HEK293 (cell line): ENCODE results near the gene PPCDC.
A peak's percentile ranks its signal among the peaks of the same experiment; 100 is the strongest.

ENCODE experiments used
- CTCF ChIA-PET: fragments of 350-600 bp; formaldehyde crosslinking; extraction: SDS; loops from one replicate; lab custom pipeline; 2021; ENCODE audit warnings: antibody characterized with exemption; lab: Yijun Ruan, JAX
- POLR2A ChIA-PET: fragments of 300-600 bp; formaldehyde crosslinking; extraction: SDS; loops from one replicate; lab custom pipeline; 2020; ENCODE audit warnings: antibody characterized with exemption, inconsistent platforms; lab: Yijun Ruan, JAX
- H3K27ac ChIP-seq: fragments of 200-500 bp; sonication (Bioruptor generic); 2 replicates; pipeline ENCODE4 v1.5.1; 2014; ENCODE audit warnings: low read depth, low read length, control low read depth, inconsistent platforms; ENCODE audit errors: extremely low read depth
- H3K36me3 ChIP-seq, 2 experiments: fragments of 200-500 bp in 1 of 2; sonication (Bioruptor generic) in 1 of 2; 1 replicate in 1 of 2; 2 replicates in 1 of 2; pipeline ENCODE4 v1.5.1; 2014 to 2017; ENCODE audit warnings: inconsistent platforms in 2 of 2, low read length in 2 of 2; ENCODE audit not compliant: control insufficient read depth in 2 of 2, insufficient read depth in 1 of 2
- H3K4me1 ChIP-seq: fragments of 200-500 bp; sonication (Bioruptor generic); 2 replicates; pipeline ENCODE4 v1.5.1; 2014; ENCODE audit warnings: mild to moderate bottlenecking, low read length, inconsistent platforms; ENCODE audit not compliant: control insufficient read depth, insufficient read depth
- H3K4me3 ChIP-seq: 2 replicates; pipeline ENCODE4 v1.5.1; 2011; ENCODE audit warnings: low read depth, mild to moderate bottlenecking, control low read depth, low read length, moderate library complexity
- H3K9me3 ChIP-seq: fragments of 200-500 bp; sonication (Bioruptor generic); 2 replicates; pipeline ENCODE4 v1.5.1; 2014; ENCODE audit warnings: low read depth, low read length, inconsistent platforms; ENCODE audit not compliant: control insufficient read depth, insufficient read depth
- BCL6B ChIP-seq: fragments of 450-650 bp; formaldehyde crosslinking; IDR thresholded peaks from 2 replicates; pipeline ENCODE4 v1.5.1; 2017; ENCODE audit warnings: missing biosample characterization, missing genetic modification characterization
- EGR2 ChIP-seq: fragments of 450-650 bp; formaldehyde crosslinking; IDR thresholded peaks from 2 replicates; pipeline ENCODE4 v1.5.1; 2016; ENCODE audit warnings: low read depth, missing biosample characterization, missing genetic modification characterization
- GLI4 ChIP-seq: fragments of 450-650 bp; formaldehyde crosslinking; IDR thresholded peaks from 2 replicates; pipeline ENCODE4 v1.5.1; 2016; ENCODE audit warnings: missing biosample characterization, missing genetic modification characterization
- HOXC10 ChIP-seq: sonication (generic); formaldehyde crosslinking; IDR thresholded peaks from 2 replicates; pipeline ENCODE4 v1.8.1; 2023; ENCODE audit warnings: mild to moderate bottlenecking, missing genetic modification reagents
- KLF17 ChIP-seq: fragments of 450-650 bp; formaldehyde crosslinking; IDR thresholded peaks from 2 replicates; pipeline ENCODE4 v1.5.1; 2016; ENCODE audit warnings: missing biosample characterization, missing genetic modification characterization
- MZF1 ChIP-seq: fragments of 450-650 bp; formaldehyde crosslinking; IDR thresholded peaks from 2 replicates; pipeline ENCODE4 v1.5.1; 2017; ENCODE audit warnings: missing biosample characterization, missing genetic modification characterization, borderline replicate concordance
- SP2 ChIP-seq: fragments of 450-650 bp; formaldehyde crosslinking; IDR thresholded peaks from 2 replicates; pipeline ENCODE4 v1.5.1; 2016; ENCODE audit warnings: missing biosample characterization, missing genetic modification characterization
- TSHZ1 ChIP-seq: fragments of 450-650 bp; formaldehyde crosslinking; IDR thresholded peaks from 2 replicates; pipeline ENCODE4 v1.5.1; 2016; ENCODE audit warnings: missing biosample characterization, missing genetic modification characterization, borderline replicate concordance
- ZBTB6 ChIP-seq: fragments of 450-650 bp; formaldehyde crosslinking; IDR thresholded peaks from 2 replicates; pipeline ENCODE4 v1.5.1; 2017; ENCODE audit warnings: missing biosample characterization, missing genetic modification characterization
- ZFHX2 ChIP-seq: fragments of 450-650 bp; formaldehyde crosslinking; conservative IDR thresholded peaks from 2 replicates; pipeline ENCODE4 v1.5.1; 2016; ENCODE audit warnings: missing biosample characterization, missing genetic modification characterization
- ZFP3 ChIP-seq: fragments of 450-650 bp; formaldehyde crosslinking; IDR thresholded peaks from 2 replicates; pipeline ENCODE4 v1.5.1; 2016; ENCODE audit warnings: low read depth, missing biosample characterization, missing genetic modification characterization
- ZNF138 ChIP-seq: fragments of 450-650 bp; formaldehyde crosslinking; IDR thresholded peaks from 2 replicates; pipeline ENCODE4 v1.5.1; 2016; ENCODE audit warnings: missing biosample characterization, missing genetic modification characterization, borderline replicate concordance
- ZNF140 ChIP-seq: fragments of 450-650 bp; formaldehyde crosslinking; IDR thresholded peaks from 2 replicates; pipeline ENCODE4 v1.5.1; 2016; ENCODE audit warnings: missing biosample characterization, missing genetic modification characterization
- ZNF157 ChIP-seq: fragments of 450-650 bp; formaldehyde crosslinking; IDR thresholded peaks from 2 replicates; pipeline ENCODE4 v1.5.1; 2016; ENCODE audit warnings: missing biosample characterization, missing genetic modification characterization
- ZNF184 ChIP-seq: fragments of 450-650 bp; IDR thresholded peaks from 2 replicates; pipeline ENCODE4 v1.5.1; 2018; ENCODE audit warnings: missing biosample characterization, mild to moderate bottlenecking, missing genetic modification characterization
- ZNF239 ChIP-seq: fragments of 450-650 bp; formaldehyde crosslinking; IDR thresholded peaks from 2 replicates; pipeline ENCODE4 v1.5.1; 2016; ENCODE audit warnings: missing biosample characterization, missing genetic modification characterization
- ZNF350 ChIP-seq: fragments of 450-650 bp; formaldehyde crosslinking; IDR thresholded peaks from 2 replicates; pipeline ENCODE4 v1.5.0; 2017; ENCODE audit warnings: missing biosample characterization, mild to moderate bottlenecking, missing genetic modification characterization
- ZNF394 ChIP-seq: fragments of 450-650 bp; formaldehyde crosslinking; IDR thresholded peaks from 2 replicates; pipeline ENCODE4 v1.5.1; 2016; ENCODE audit warnings: missing biosample characterization, missing genetic modification characterization, mild to moderate bottlenecking, moderate library complexity, borderline replicate concordance
- ZNF398 ChIP-seq: fragments of 450-650 bp; formaldehyde crosslinking; IDR thresholded peaks from 2 replicates; pipeline ENCODE4 v1.5.1; 2017; ENCODE audit warnings: missing biosample characterization, missing genetic modification characterization
- ZNF404 ChIP-seq: fragments of 450-650 bp; formaldehyde crosslinking; IDR thresholded peaks from 2 replicates; pipeline ENCODE4 v1.5.1; 2017; ENCODE audit warnings: missing biosample characterization, missing genetic modification characterization
- ZSCAN5A ChIP-seq: fragments of 450-650 bp; formaldehyde crosslinking; IDR thresholded peaks from 2 replicates; pipeline ENCODE4 v1.5.1; 2016; ENCODE audit warnings: missing biosample characterization, missing genetic modification characterization

The PPCDC gene

GRCh38 chr15:74997141-74997540 is 26.2 kb upstream of the PPCDC start:
- H3K27ac ChIP-seq: no peak overlapping the region
- H3K4me1 ChIP-seq: no peaks in the 10 kb centered on the region; the same call in 1 of the 2 replicates
- CTCF ChIA-PET: interaction anchor here (1.1 kb wide), 1 partner anchor 32 kb away, joined by 3 read pairs; no protein-coding TSS in a partner anchor
- TF ChIP-seq ZNF398 (tag by site-specific recombination) (peak; percentile 53; the same call in 1 of the 2 replicates), KLF17 (tag by site-specific recombination) (no peak), MZF1 (0 out of 2 replicates have a peak, but pooled peaks have one; percentile 24), SP2 (peak; percentile 28; the same call in 1 of the 2 replicates)
- TF ChIP-seq, all 188 proteins: peak for 3
- no peaks in the 10 kb centered on the region for H3K9me3 ChIP-seq
- POLR2A ChIA-PET: interaction anchor here (3.0 kb wide), 1 partner anchor 26 kb away, joined by 22 read pairs; the partner anchor contains the start of gene PPCDC
- H3K4me3 ChIP-seq: no peak overlapping the region
- no peaks in the 10 kb centered on the region for H3K36me3 ChIP-seq

GRCh38 chr15:74997543-74997942 is 25.8 kb upstream of the PPCDC start:
- ChIA-PET POLR2A (no interaction called here), CTCF (interaction anchor here (1.1 kb wide), 1 partner anchor 32 kb away, joined by 3 read pairs; no protein-coding TSS in a partner anchor)
- peak; percentile 95 for TF ChIP-seq EGR2 (tag by site-specific recombination)
- no peak for TF ChIP-seq ZNF350 (tag by site-specific recombination)
- TF ChIP-seq GLI4 (tag by site-specific recombination): peak; percentile 75; the same call in 1 of the 2 replicates
- peak; percentile 96 for TF ChIP-seq ZFHX2 (tag by site-specific recombination)
- Histone ChIP-seq H3K9me3 (no peaks in the 10 kb centered on the region), H3K4me3 (no peak overlapping the region), H3K4me1 (no peaks in the 10 kb centered on the region; the same call in 1 of the 2 replicates), H3K27ac (no peak overlapping the region), H3K36me3 (no peaks in the 10 kb centered on the region)

- POLR2A ChIA-PET: interaction anchor here (0.6 to 1.5 kb wide), 5 partner anchors 22 to 177 kb away, joined by 3 to 8 read pairs (median 3); partner anchors contain the start of genes FAM219B and PPCDC
- no peaks in the 10 kb centered on the region for H3K36me3 ChIP-seq
- H3K27ac ChIP-seq: no peak overlapping the region
- CTCF ChIA-PET: interaction anchor here (0.6 to 0.7 kb wide), 3 partner anchors 13 to 352 kb away, joined by 3 to 8 read pairs (median 3); no protein-coding TSS in a partner anchor
- no peak overlapping the region for H3K4me3 ChIP-seq
- no peaks in the 10 kb centered on the region for H3K4me1 ChIP-seq
- no peaks in the 10 kb centered on the region for H3K9me3 ChIP-seq
- TF ChIP-seq ZBTB6 (tag by site-specific recombination) (no peak), TSHZ1 (tag by site-specific recombination) (no peak), BCL6B (no peak), ZNF394 (tag by site-specific recombination) (no peak), ZSCAN5A (no peak), ZNF184 (tag by site-specific recombination) (no peak), HOXC10 (no peak), ZNF239 (tag by site-specific recombination) (no peak), ZNF138 (no peak), ZNF157 (tag by site-specific recombination) (no peak), ZNF140 (tag by site-specific recombination) (no peak), ZNF404 (tag by site-specific recombination) (no peak), ZFP3 (tag by site-specific recombination) (no peak)
Observed at GRCh38 chr15:75001310-75001709, 22.1 kb upstream of the PPCDC start.
